HK-2 (cell line): Measurements from ENCODE around the gene ANGPT4.

ENCODE experiments used
- DNase-seq: peaks from one replicate; pipeline ENCODE4 v3.0.0-alpha.2; 2018; ENCODE audit not compliant: unreplicated experiment

The ANGPT4 gene

GRCh38 chr20:825710-826421, 90.3 kb downstream of the ANGPT4 start:
- DNase-seq, result no peak

DNA sequence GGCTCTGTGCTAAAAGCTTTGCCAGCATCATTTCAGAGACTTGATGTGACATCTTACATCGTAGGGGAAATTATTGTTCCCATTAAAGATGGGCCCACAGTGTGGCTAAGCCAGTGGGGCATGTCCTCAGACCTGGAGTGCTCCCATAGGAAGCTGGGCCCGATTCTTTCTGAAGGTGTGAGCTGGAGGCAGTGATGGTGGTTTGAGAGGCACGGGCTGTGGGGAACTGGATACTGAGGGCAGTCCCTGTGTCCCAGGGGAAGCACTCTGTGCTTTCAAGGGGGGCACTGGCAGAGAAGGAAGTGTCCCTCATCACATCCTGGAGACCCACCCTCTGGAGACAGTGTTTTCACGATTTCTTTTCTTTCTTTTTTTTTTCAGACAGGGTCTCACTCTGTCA, 91.2 kb downstream of the ANGPT4 start:
- DNase-seq, result no peak

- DNase-seq, result no peak
These were observed 91.6 kb downstream of the ANGPT4 start for GRCh38 chr20:824490-824889.

DNA sequence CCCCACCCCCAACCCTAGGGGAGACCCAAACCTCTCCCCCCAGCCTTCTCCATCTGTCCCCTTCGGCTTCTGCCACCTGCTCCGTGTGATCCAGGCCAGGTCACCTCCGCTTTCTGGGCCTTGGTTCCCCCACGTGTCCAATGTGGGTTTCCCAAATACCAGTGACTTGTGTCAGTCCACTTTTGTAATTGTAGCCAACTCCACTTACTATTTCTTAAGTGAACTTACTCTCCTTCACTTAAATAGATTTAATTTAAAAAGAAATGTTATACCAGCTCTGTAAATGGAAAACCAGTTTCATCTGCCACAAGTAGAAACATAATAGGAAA, 92.6 kb downstream of the ANGPT4 start:
- DNase-seq, result no peak

DNA sequence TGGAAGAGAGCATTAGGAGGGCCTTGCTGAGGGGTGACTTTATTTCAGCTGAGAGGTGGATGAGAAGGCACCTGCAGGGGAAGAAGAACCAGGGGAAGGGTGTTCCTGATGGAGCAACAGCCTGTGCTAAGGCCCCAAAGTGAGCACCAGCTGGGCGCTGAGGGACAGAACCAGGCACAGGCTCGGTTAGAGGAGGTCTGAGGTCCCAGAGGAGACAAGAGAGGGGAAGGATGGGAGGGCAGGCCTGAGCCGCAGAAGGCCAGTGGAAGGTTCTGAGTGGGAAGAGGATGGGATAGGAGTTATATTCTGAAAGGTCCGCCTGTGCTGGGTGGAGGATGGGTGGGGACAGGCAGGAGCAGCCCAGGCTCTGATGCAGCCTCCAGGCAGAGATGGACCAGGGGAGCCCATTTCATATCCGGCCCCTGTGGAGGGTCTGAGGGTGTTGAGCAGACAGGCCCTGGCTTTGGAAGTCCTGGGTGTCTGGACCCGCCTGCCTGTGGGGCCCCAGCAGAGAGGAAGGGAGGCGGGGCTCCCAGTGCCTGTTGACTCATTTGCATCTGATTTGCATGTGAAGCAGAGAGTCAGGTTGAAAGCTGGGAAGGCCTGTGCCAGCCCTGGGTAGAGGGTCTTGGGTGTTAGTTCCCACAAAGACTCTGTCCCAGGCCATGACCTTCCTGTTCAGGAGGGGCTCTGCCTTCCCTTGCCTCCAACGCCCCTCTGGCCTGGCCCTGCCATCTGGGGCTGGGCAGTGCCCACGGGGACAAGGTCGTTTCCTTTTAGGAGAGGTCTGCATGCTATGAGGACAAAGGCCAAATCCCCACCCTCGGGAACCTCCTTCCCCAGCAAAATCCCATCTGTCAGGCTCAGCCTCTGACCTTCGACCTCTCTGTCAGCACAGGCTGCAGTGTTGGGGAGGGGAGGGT, 93.2 kb downstream of the ANGPT4 start:
- DNase-seq, result no peak

DNA sequence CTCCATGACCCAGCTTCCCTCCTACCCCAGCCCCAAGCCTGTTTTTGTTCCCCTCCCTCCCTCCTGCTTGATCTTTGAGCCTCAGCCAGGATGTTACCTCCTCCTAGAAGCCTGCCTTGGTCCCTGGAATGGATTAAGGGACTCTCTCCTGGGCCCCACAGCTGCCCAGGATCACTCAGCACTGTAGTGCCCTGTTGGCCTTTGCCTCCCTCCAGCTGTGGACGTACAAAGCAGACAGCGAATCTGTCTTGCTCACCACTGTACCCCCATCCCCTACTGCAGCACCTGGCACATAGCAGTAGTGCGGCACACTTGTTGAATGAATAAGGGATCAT, 94.4 kb downstream of the ANGPT4 start:
- no peak for DNase-seq

- DNase-seq, result no peak
These were observed 94.9 kb downstream of the ANGPT4 start for GRCh38 chr20:821046-821730.

DNA sequence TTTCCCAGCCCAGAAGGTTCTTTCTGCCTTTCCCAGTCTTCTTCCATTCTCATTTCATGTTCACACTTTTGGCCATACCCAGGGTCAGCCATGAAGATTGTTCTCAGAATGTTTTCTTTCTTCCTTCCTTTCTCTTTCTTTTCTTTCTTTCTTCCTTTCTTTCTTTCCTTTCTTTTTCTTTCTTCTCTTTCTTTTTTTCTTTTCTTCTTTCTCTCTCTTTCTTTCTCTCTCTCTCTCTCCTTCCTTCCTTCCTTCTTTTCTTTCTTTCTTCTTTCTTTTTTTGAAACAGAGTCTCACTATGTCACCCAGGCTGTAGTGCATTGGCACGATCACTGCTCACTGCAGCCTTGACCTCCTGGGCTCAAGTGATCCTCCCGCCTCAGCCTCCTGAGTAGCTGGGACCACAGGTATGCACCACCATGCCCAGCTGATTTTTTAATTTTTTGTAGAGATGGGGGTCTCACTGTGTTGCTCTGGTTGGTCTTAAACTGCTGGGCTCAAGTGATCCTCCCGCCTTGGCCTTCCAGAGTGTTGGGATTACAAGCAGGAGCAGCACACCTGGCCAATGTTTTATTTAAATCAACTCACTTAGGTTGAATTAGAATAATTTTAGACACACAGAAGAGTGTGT, 95.7 kb downstream of the ANGPT4 start:
- no peak for DNase-seq
